Endothelial cell (in vitro differentiated cells): ENCODE data around the gene MRRF. TPM values are rescaled to one million over a fixed set of nuclear protein-coding genes. Genes with fewer than 3 reads are reported as not detected.

ENCODE experiments used
- DNase-seq: peaks from one replicate; pipeline ENCODE4 v3.0.0; 2021; ENCODE audit warnings: low spot score
- H3K27ac Mint-ChIP-seq: one replicate; pipeline ENCODE4 v1.8.0; 2021; ENCODE audit warnings: mixed read lengths, inconsistent platforms; ENCODE audit not compliant: unreplicated experiment
- H3K27me3 Mint-ChIP-seq: one replicate; pipeline ENCODE4 v1.8.0; 2021; ENCODE audit warnings: mild to moderate bottlenecking, moderate library complexity, mixed read lengths, inconsistent platforms; ENCODE audit not compliant: unreplicated experiment
- H3K36me3 Mint-ChIP-seq: one replicate; pipeline ENCODE4 v1.8.0; 2021; ENCODE audit warnings: mild to moderate bottlenecking, low read depth, mixed read lengths, inconsistent platforms; ENCODE audit not compliant: unreplicated experiment
- H3K4me1 Mint-ChIP-seq: one replicate; pipeline ENCODE4 v1.8.0; 2021; ENCODE audit warnings: mild to moderate bottlenecking, mixed read lengths, inconsistent platforms; ENCODE audit not compliant: unreplicated experiment
- H3K4me3 Mint-ChIP-seq: one replicate; pipeline ENCODE4 v1.8.0; 2021; ENCODE audit warnings: mild to moderate bottlenecking, mixed read lengths, inconsistent platforms; ENCODE audit not compliant: unreplicated experiment
- H3K9me3 Mint-ChIP-seq: one replicate; pipeline ENCODE4 v1.8.0; 2021; ENCODE audit warnings: mixed read lengths, inconsistent platforms; ENCODE audit not compliant: unreplicated experiment
- CTCF ChIP-seq: fragments of 200-600 bp; sonication (generic); IDR thresholded peaks from one replicate; pipeline ENCODE4 v1.5.0; 2021; ENCODE audit warnings: antibody characterized with exemption; ENCODE audit not compliant: unreplicated experiment
- total RNA-seq: library from RNA; stranded (reverse); fragmentation: NEBNext Ultra II Directional; extraction: Animal tissue kit (Norgen Biotek cat#: 25700); gene quantifications from one replicate; pipeline ENCODE4 v1.2.1, GENCODE V29; 2021; ENCODE audit not compliant: unreplicated experiment

The MRRF gene
- total RNA-seq, 1 donor from 2014 or later, result 40.3 TPM

- H3K4me3 Mint-ChIP-seq, result peak overlapping the region; percentile 68
- no peak for TF ChIP-seq CTCF
- H3K4me1 Mint-ChIP-seq, result peaks cover 45% of the 10 kb centered on the region
- peaks cover 4% of the 10 kb centered on the region for H3K9me3 Mint-ChIP-seq
- H3K27me3 Mint-ChIP-seq, result peaks cover 36% of the 10 kb centered on the region
- peaks cover 14% of the 10 kb centered on the region for H3K36me3 Mint-ChIP-seq
- H3K27ac Mint-ChIP-seq, result no peak overlapping the region
- no peak for DNase-seq
Observed at GRCh38 chr9:122225312-122226141, 39.2 kb upstream of the MRRF start.

GRCh38 chr9:122226142-122226757 is 38.4 kb upstream of the MRRF start:
- peak overlapping the region; percentile 39 for H3K27ac Mint-ChIP-seq
- TF ChIP-seq CTCF, result no peak
- H3K9me3 Mint-ChIP-seq, result peaks cover 4% of the 10 kb centered on the region
- H3K36me3 Mint-ChIP-seq, result peaks cover 14% of the 10 kb centered on the region
- DNase-seq, result no peak
- peaks cover 32% of the 10 kb centered on the region for H3K27me3 Mint-ChIP-seq
- H3K4me3 Mint-ChIP-seq, result peak overlapping the region; percentile 85
- H3K4me1 Mint-ChIP-seq, result peaks cover 40% of the 10 kb centered on the region

- no peak for DNase-seq
Observed at GRCh38 chr9:122226758-122227574, 37.7 kb upstream of the MRRF start.

GRCh38 chr9:122227575-122227900 is 37.1 kb upstream of the MRRF start:
- Mint-ChIP-seq H3K4me3 (peak overlapping the region; percentile 91), H3K36me3 (peaks cover 14% of the 10 kb centered on the region), H3K27me3 (peaks cover 25% of the 10 kb centered on the region), H3K27ac (peak overlapping the region; percentile 72), H3K4me1 (peaks cover 29% of the 10 kb centered on the region), H3K9me3 (peaks cover 4% of the 10 kb centered on the region)
- DNase-seq, result no peak
- no peak for TF ChIP-seq CTCF

More at GRCh38 chr9:122226758-122227574, 37.7 kb upstream of the MRRF start:
- Mint-ChIP-seq H3K4me1 (peaks cover 34% of the 10 kb centered on the region), H3K4me3 (peak overlapping the region; percentile 91), H3K27ac (peak overlapping the region; percentile 39), H3K36me3 (peaks cover 14% of the 10 kb centered on the region), H3K9me3 (peaks cover 4% of the 10 kb centered on the region), H3K27me3 (peaks cover 29% of the 10 kb centered on the region)
- TF ChIP-seq CTCF, result no peak
